IMR-90 (cell line): ENCODE data around the gene CTCFL. TPM values are rescaled to one million over a fixed set of nuclear protein-coding genes. Genes with fewer than 3 reads are reported as not detected.

Source experiments
- ATAC-seq: fragments of 200-7000 bp; cut with Tn5 transposase; 2 replicates; pipeline ENCODE4 v1.9.1; 2020; ENCODE audit warnings: low read depth, mild to moderate bottlenecking, moderate library complexity
- BruUV-seq: library from RNA; stranded (reverse); fragments of 400-500 nt; replicated peaks from 2 replicates; lab custom pipeline; 2021; lab: Mats Ljungman, UMichigan
- CTCF ChIA-PET: fragments of 300-600 bp; formaldehyde crosslinking; extraction: SDS; loops from one replicate; lab custom pipeline; 2021; ENCODE audit warnings: antibody characterized with exemption; lab: Yijun Ruan, JAX
- POLR2A ChIA-PET: fragments of 300-600 bp; sonication (Branson Sonifier 250); formaldehyde crosslinking; loops from one replicate; lab custom pipeline; 2022; ENCODE audit warnings: antibody characterized with exemption; ENCODE audit not compliant: unreplicated experiment; lab: Charles Lee
- DNase-seq: peaks from one replicate; pipeline ENCODE4 v3.0.0; 2013
- H2AFZ ChIP-seq: replicated peaks from 2 replicates; pipeline ENCODE3; 2013; ENCODE audit warnings: low read length, mild to moderate bottlenecking; ENCODE audit not compliant: poor library complexity
- H2AK5ac ChIP-seq: 2 replicates; pipeline ENCODE4 v1.6.1; 2013; ENCODE audit warnings: low read depth, low read length, inconsistent platforms
- H2AK9ac ChIP-seq: replicated peaks from 2 replicates; pipeline ENCODE3; 2013; ENCODE audit warnings: mild to moderate bottlenecking, low read depth, low read length, moderate library complexity; ENCODE audit not compliant: poor library complexity
- H2BK120ac ChIP-seq: 2 replicates; pipeline ENCODE4 v1.6.1; 2013; ENCODE audit warnings: low read depth, low read length, inconsistent platforms
- H2BK15ac ChIP-seq: 3 replicates; pipeline ENCODE4 v1.6.1; 2013; ENCODE audit warnings: low read depth, low read length, inconsistent platforms
- H2BK20ac ChIP-seq: 2 replicates; pipeline ENCODE4 v1.6.1; 2013; ENCODE audit warnings: low read depth, mild to moderate bottlenecking, inconsistent platforms, low read length, moderate library complexity
- H2BK5ac ChIP-seq: 2 replicates; pipeline ENCODE4 v1.6.1; 2013; ENCODE audit warnings: mild to moderate bottlenecking, low read depth, low read length, inconsistent platforms; ENCODE audit not compliant: poor library complexity, severe bottlenecking
- H3K14ac ChIP-seq: replicated peaks from 2 replicates; pipeline ENCODE4 v1.6.1; 2013; ENCODE audit warnings: low read depth, low read length, inconsistent platforms
- H3K18ac ChIP-seq: 2 replicates; pipeline ENCODE4 v1.6.1; 2013; ENCODE audit warnings: low read depth, low read length, control low read depth
- H3K23ac ChIP-seq: 2 replicates; pipeline ENCODE4 v1.6.1; 2013; ENCODE audit warnings: low read depth, low read length, inconsistent platforms
- H3K27ac ChIP-seq: 2 replicates; pipeline ENCODE4 v1.5.1; 2013; ENCODE audit warnings: mild to moderate bottlenecking, control low read depth, low read length; ENCODE audit not compliant: insufficient read depth
- H3K27me3 ChIP-seq: 2 replicates; pipeline ENCODE4 v1.6.1; 2013; ENCODE audit warnings: low read length; ENCODE audit not compliant: control insufficient read depth, insufficient read depth
- H3K36me3 ChIP-seq: 2 replicates; pipeline ENCODE4 v1.6.1; 2013; ENCODE audit warnings: low read length, mixed read lengths; ENCODE audit not compliant: control insufficient read depth, insufficient read depth
- H3K4ac ChIP-seq: 2 replicates; pipeline ENCODE4 v1.6.1; 2013; ENCODE audit warnings: low read depth, low read length, inconsistent platforms
- H3K4me1 ChIP-seq: 2 replicates; pipeline ENCODE4 v1.6.1; 2013; ENCODE audit warnings: low read length, mixed read lengths; ENCODE audit not compliant: control insufficient read depth, insufficient read depth
- H3K4me2 ChIP-seq: 2 replicates; pipeline ENCODE4 v1.6.1; 2013; ENCODE audit warnings: low read depth, mild to moderate bottlenecking, control low read depth, low read length, moderate library complexity
- H3K4me3 ChIP-seq: 2 replicates; pipeline ENCODE4 v1.5.1; 2013; ENCODE audit warnings: low read depth, mild to moderate bottlenecking, control low read depth, low read length, moderate library complexity; ENCODE audit not compliant: insufficient read depth
- H3K56ac ChIP-seq: 2 replicates; pipeline ENCODE4 v1.6.1; 2013; ENCODE audit warnings: low read length, inconsistent platforms; ENCODE audit not compliant: insufficient read depth; ENCODE audit errors: extremely low read depth
- H3K79me1 ChIP-seq, 2 experiments: 2 replicates each; pipeline ENCODE4 v1.6.1; 2013; ENCODE audit warnings: low read length in 2 of 2, inconsistent platforms in 1 of 2, low read depth in 1 of 2
- H3K9ac ChIP-seq: 2 replicates; pipeline ENCODE4 v1.6.1; 2013; ENCODE audit warnings: low read depth, low read length, control low read depth
- H3K9me1 ChIP-seq: 2 replicates; pipeline ENCODE4 v1.6.1; 2013; ENCODE audit warnings: low read length, inconsistent platforms; ENCODE audit not compliant: insufficient read depth
- H3K9me3 ChIP-seq: 2 replicates; pipeline ENCODE4 v1.6.1; 2013; ENCODE audit warnings: low read length; ENCODE audit not compliant: control insufficient read depth, insufficient read depth
- H4K20me1 ChIP-seq: 2 replicates; pipeline ENCODE4 v1.6.1; 2013; ENCODE audit warnings: low read length, inconsistent platforms; ENCODE audit not compliant: insufficient read depth
- H4K5ac ChIP-seq: 2 replicates; pipeline ENCODE4 v1.6.1; 2013; ENCODE audit warnings: mild to moderate bottlenecking, low read depth, low read length, control low read depth
- H4K8ac ChIP-seq, 2 experiments: 2 replicates each; pipeline ENCODE4 v1.6.1; 2013; ENCODE audit warnings: low read depth in 2 of 2, low read length in 2 of 2, control low read depth in 1 of 2, inconsistent platforms in 1 of 2
- H4K91ac ChIP-seq: 2 replicates; pipeline ENCODE4 v1.6.1; 2013; ENCODE audit warnings: low read depth, low read length, inconsistent platforms; ENCODE audit not compliant: insufficient read depth
- CEBPB ChIP-seq: IDR thresholded peaks from 2 replicates; pipeline ENCODE4 v1.6.1; 2012; ENCODE audit warnings: low read depth, low read length, improper control_type of control experiment
- CHD1 ChIP-seq: IDR thresholded peaks from 2 replicates; pipeline ENCODE4 v1.6.1; 2012; ENCODE audit warnings: low read depth, low read length, improper control_type of control experiment
- FOS ChIP-seq: fragments of 150-350 bp; IDR thresholded peaks from 2 replicates; pipeline ENCODE4 v1.6.1; 2016; ENCODE audit warnings: low read depth, low read length
- MAFK ChIP-seq: IDR thresholded peaks from 2 replicates; pipeline ENCODE4 v1.6.1; 2012; ENCODE audit warnings: low read depth, low read length, improper control_type of control experiment
- MAZ ChIP-seq: IDR thresholded peaks from 2 replicates; pipeline ENCODE4 v1.6.1; 2012; ENCODE audit warnings: low read depth, mild to moderate bottlenecking, low read length, improper control_type of control experiment, moderate library complexity, borderline replicate concordance
- MXI1 ChIP-seq: IDR thresholded peaks from 2 replicates; pipeline ENCODE4 v1.6.1; 2012; ENCODE audit warnings: low read depth, mild to moderate bottlenecking, low read length, moderate library complexity, borderline replicate concordance
- NFE2L2 ChIP-seq: fragments of 150-350 bp; IDR thresholded peaks from 2 replicates; pipeline ENCODE4 v1.6.1; 2016; ENCODE audit warnings: low read depth, mild to moderate bottlenecking, low read length
- POLR2A ChIP-seq: IDR thresholded peaks from 2 replicates; pipeline ENCODE4 v1.6.1; 2012; ENCODE audit warnings: mild to moderate bottlenecking, low read depth, low read length
- RAD21 ChIP-seq: IDR thresholded peaks from 2 replicates; pipeline ENCODE4 v1.6.1; 2012; ENCODE audit warnings: low read length, improper control_type of control experiment
- RCOR1 ChIP-seq: IDR thresholded peaks from 2 replicates; pipeline ENCODE4 v1.6.1; 2012; ENCODE audit warnings: mild to moderate bottlenecking, low read length, improper control_type of control experiment; ENCODE audit not compliant: insufficient replicate concordance
- RFX5 ChIP-seq: IDR thresholded peaks from 2 replicates; pipeline ENCODE4 v1.8.0; 2012; ENCODE audit warnings: low read depth, mild to moderate bottlenecking, low read length, moderate library complexity
- SMC3 ChIP-seq: fragments of 150-350 bp; IDR thresholded peaks from 2 replicates; pipeline ENCODE4 v1.6.1; 2016; ENCODE audit warnings: low read depth, mild to moderate bottlenecking, antibody characterized with exemption, low read length, moderate library complexity
- WGBS, 2 experiments: methylation state at CpG; one replicate each; pipeline versions ENCODE4 v1.1.5 to v1.1.7; 2013; ENCODE audit warnings: missing lambda C conversion rate in 2 of 2; ENCODE audit not compliant: insufficient read length in 1 of 2; ENCODE audit errors: extremely low coverage in 2 of 2; 5-methylcytosine and 5-hydroxymethylcytosine counted together
- dilution Hi-C: fragments of 300-500 bp; cut with HindIII; formaldehyde crosslinking; loops from one replicate; pipeline ENCODE4 v1.14.3; 2018; ENCODE audit warnings: low sequenced_read_pairs; ENCODE audit not compliant: unreplicated experiment
- in situ Hi-C: fragments of 300-500 bp; cut with MboI; formaldehyde crosslinking; loops from 3 replicates; pipeline ENCODE4 v1.14.3; 2019; ENCODE audit warnings: low sequenced_read_pairs, inconsistent platforms, mixed read lengths
- intact Hi-C: fragments of 100-400 bp; cut with micrococcal nuclease; formaldehyde crosslinking; loops from 2 replicates; pipeline ENCODE4 v1.10.0; 2022
- polyA plus RNA-seq, 3 experiments: library from polyadenylated mRNA; depleted of rRNA; stranded (reverse); fragments of >200 nt; gene quantifications; 2 replicates each; pipeline ENCODE4 v1.2.3, GENCODE V29; 2012; ENCODE audit warnings: low replicate concordance in 1 of 3
- total RNA-seq: library from RNA; depleted of rRNA; stranded (reverse); fragments of >200 nt; gene quantifications from 2 replicates; pipeline ENCODE4 v1.2.3, GENCODE V29; 2012
- TF ChIP-seq, protein P1 (sequence below): conservative IDR thresholded peaks from 2 replicates; pipeline ENCODE4 v1.5.1; 2012; ENCODE audit warnings: mild to moderate bottlenecking, low read depth, low read length, improper control_type of control experiment

The CTCFL gene
- total and polyA plus RNA-seq, 2 of the 4 experiments (the other 2 are of a cell fraction): not detected

- H2BK20ac ChIP-seq: no peak overlapping the region
- no peak overlapping the region for H3K18ac ChIP-seq
- H3K4me1 ChIP-seq: no peaks in the 10 kb centered on the region
- H3K79me1 ChIP-seq: no peaks in the 10 kb centered on the region
- TF ChIP-seq RFX5 (no peak), MAZ (no peak), FOS (no peak), POLR2A (no peak), MAFK (no peak), RCOR1 (no peak), CEBPB (no peak), CHD1 (no peak), RAD21 (no peak), SMC3 (no peak), MXI1 (no peak), NFE2L2 (no peak)
- TF ChIP-seq, protein P1, sequence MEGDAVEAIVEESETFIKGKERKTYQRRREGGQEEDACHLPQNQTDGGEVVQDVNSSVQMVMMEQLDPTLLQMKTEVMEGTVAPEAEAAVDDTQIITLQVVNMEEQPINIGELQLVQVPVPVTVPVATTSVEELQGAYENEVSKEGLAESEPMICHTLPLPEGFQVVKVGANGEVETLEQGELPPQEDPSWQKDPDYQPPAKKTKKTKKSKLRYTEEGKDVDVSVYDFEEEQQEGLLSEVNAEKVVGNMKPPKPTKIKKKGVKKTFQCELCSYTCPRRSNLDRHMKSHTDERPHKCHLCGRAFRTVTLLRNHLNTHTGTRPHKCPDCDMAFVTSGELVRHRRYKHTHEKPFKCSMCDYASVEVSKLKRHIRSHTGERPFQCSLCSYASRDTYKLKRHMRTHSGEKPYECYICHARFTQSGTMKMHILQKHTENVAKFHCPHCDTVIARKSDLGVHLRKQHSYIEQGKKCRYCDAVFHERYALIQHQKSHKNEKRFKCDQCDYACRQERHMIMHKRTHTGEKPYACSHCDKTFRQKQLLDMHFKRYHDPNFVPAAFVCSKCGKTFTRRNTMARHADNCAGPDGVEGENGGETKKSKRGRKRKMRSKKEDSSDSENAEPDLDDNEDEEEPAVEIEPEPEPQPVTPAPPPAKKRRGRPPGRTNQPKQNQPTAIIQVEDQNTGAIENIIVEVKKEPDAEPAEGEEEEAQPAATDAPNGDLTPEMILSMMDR: no peak
- H3K4me3 ChIP-seq: no peak overlapping the region
- WGBS, 2 experiments: 100% methylated on average over 1 of the region's 2 CpGs; no CpG with 5 or more reads in 1 of the 2 experiments
- ChIA-PET POLR2A (no interaction called here), CTCF (interaction anchor here (0.6 to 1.0 kb wide), 2 partner anchors 20 to 24 kb away, joined by 3 read pairs; no protein-coding TSS in a partner anchor)
- no peak overlapping the region for H2AFZ ChIP-seq
- intact Hi-C loops: no loop called here
- H3K27ac ChIP-seq: no peak overlapping the region
- peaks cover 3% of the 10 kb centered on the region for H3K9me3 ChIP-seq
- no peak overlapping the region for H2BK15ac ChIP-seq
- H3K23ac ChIP-seq: no peak overlapping the region
- DNase-seq: no peak
- no peaks in the 10 kb centered on the region for H3K36me3 ChIP-seq
- no peak overlapping the region for H2BK5ac ChIP-seq
- in situ Hi-C loops: no loop called here
- H3K9me1 ChIP-seq: no peaks in the 10 kb centered on the region
- H2AK9ac ChIP-seq: no peak overlapping the region
- H3K27me3 ChIP-seq: peaks cover 32% of the 10 kb centered on the region
- no peak overlapping the region for H3K14ac ChIP-seq
- no peak overlapping the region for H4K91ac ChIP-seq
- no peak overlapping the region for H4K5ac ChIP-seq
- H4K20me1 ChIP-seq: no peaks in the 10 kb centered on the region
- no peak overlapping the region for H3K4me2 ChIP-seq
- no TSS peak for BruUV-seq
- no peak overlapping the region for H2AK5ac ChIP-seq
- dilution Hi-C loops: no loop called here
- H2BK120ac ChIP-seq: no peak overlapping the region
- no peak overlapping the region for H4K8ac ChIP-seq
- no peak overlapping the region for H3K56ac ChIP-seq
- ATAC-seq: no peak
- H3K4ac ChIP-seq: no peak overlapping the region
- H3K9ac ChIP-seq: no peak overlapping the region
Measured at GRCh38 chr20:57474205-57474604, 50.7 kb downstream of the CTCFL start.
